Neutrophil (primary cell): ENCODE results near the gene BROX.

ENCODE experiments used
- H3K27ac ChIP-seq: fragments of 200-600 bp; sonication (generic); 2 replicates; pipeline ENCODE4 v1.5.1; 2016; ENCODE audit warnings: mild to moderate bottlenecking, moderate library complexity
- H3K27me3 ChIP-seq: fragments of 200-600 bp; sonication (generic); 2 replicates; pipeline ENCODE4 v1.6.0; 2016; ENCODE audit warnings: mild to moderate bottlenecking
- H3K36me3 ChIP-seq: fragments of 200-600 bp; sonication (generic); 2 replicates; pipeline ENCODE4 v1.5.1; 2017
- H3K4me1 ChIP-seq, 2 experiments: fragments of 200-600 bp in 1 of 2; sonication (generic) in 1 of 2; 1 replicate in 1 of 2; 2 replicates in 1 of 2; pipeline versions ENCODE4 v1.5.1 to v1.6.1; 2013 to 2016; ENCODE audit warnings: low read depth in 1 of 2, low read length in 1 of 2, mild to moderate bottlenecking in 1 of 2, moderate library complexity in 1 of 2; ENCODE audit not compliant: control insufficient read depth in 1 of 2, insufficient read depth in 1 of 2
- H3K4me3 ChIP-seq, 2 experiments: fragments of 200-600 bp in 1 of 2; sonication (generic) in 1 of 2; 1 replicate in 1 of 2; 2 replicates in 1 of 2; pipeline ENCODE4 v1.5.1; 2013 to 2016; ENCODE audit warnings: low read depth in 1 of 2, low read length in 1 of 2, mild to moderate bottlenecking in 1 of 2, moderate library complexity in 1 of 2
- H3K9me3 ChIP-seq: fragments of 200-600 bp; sonication (generic); 2 replicates; pipeline ENCODE4 v1.5.1; 2016
- TF ChIP-seq, protein P1 (sequence below): fragments of 200-600 bp; sonication (generic); IDR thresholded peaks from 2 replicates; pipeline ENCODE4 v1.5.1; 2016; ENCODE audit warnings: antibody characterized with exemption

BROX gene

DNA sequence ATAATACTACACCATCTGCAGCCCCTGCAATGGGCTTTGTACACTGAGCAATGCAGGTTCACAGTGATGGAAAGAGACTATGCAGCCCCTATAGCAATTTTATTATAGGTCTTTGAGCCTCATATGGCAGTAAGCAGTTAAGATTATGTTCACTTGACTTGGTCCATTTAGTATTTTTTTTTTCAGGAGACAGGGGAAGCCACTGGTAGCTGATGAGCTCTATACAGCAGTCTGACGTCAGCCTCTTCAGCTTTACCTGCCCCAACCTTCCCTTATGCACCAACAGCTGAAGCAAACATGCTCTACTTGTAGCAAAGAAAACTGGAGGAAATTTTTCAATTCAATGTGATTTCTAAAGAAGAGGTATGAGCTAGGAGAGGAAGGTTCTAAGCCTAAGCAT is 32.3 kb upstream of the BROX start:
- H3K4me3 ChIP-seq = no peak overlapping the region
- no peak overlapping the region for H3K27ac ChIP-seq
- H3K36me3 ChIP-seq = peaks cover 27% of the 10 kb centered on the region
- no peaks in the 10 kb centered on the region for H3K4me1 ChIP-seq
- H3K9me3 ChIP-seq = no peaks in the 10 kb centered on the region
- TF ChIP-seq, protein P1, sequence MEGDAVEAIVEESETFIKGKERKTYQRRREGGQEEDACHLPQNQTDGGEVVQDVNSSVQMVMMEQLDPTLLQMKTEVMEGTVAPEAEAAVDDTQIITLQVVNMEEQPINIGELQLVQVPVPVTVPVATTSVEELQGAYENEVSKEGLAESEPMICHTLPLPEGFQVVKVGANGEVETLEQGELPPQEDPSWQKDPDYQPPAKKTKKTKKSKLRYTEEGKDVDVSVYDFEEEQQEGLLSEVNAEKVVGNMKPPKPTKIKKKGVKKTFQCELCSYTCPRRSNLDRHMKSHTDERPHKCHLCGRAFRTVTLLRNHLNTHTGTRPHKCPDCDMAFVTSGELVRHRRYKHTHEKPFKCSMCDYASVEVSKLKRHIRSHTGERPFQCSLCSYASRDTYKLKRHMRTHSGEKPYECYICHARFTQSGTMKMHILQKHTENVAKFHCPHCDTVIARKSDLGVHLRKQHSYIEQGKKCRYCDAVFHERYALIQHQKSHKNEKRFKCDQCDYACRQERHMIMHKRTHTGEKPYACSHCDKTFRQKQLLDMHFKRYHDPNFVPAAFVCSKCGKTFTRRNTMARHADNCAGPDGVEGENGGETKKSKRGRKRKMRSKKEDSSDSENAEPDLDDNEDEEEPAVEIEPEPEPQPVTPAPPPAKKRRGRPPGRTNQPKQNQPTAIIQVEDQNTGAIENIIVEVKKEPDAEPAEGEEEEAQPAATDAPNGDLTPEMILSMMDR = no peak
- no peaks in the 10 kb centered on the region for H3K27me3 ChIP-seq

DNA sequence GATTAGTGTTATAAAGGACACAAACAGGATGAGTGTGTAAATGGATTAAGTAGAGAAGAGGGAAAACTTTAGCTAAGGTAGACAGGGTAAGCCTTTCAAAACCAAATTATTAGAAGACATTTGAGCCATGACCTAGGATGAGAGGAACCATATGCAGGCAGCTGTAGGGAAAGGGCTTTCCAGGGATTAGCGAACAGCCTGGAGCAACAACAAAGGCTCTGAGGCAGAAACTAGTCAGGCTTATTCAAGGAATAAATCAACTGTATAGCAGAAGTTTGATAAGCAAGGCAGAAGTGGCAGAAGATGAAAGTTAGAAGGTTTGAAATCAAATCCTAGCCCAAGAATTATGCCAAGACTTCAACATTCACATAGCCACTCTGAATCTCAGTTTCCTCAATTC is 21.3 kb upstream of the BROX start:
- Histone ChIP-seq H3K36me3 (peaks cover 37% of the 10 kb centered on the region), H3K4me1 (no peaks in the 10 kb centered on the region), H3K27ac (no peak overlapping the region)

DNA sequence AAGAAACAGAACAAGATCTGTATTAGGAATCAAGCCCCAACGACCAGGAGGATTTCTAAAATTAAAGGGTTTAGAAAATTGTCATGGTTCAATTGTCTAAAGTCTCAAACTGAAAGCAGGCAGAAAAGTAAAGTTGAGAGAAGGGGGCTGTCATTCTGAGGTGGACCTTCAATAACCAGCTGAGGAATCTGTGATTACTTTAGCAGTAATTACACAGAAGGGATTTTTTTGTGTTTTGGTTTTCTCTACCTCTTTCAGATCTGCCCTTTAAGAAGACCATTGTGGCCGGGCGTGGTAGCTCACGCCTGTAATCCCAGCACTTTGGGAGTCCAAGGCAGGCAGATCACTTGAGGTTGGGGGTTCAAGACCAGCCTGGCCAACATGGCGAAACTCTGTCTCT is 17.4 kb upstream of the BROX start:
- Histone ChIP-seq H3K9me3 (no peaks in the 10 kb centered on the region), H3K27me3 (no peaks in the 10 kb centered on the region), H3K4me3 (no peak overlapping the region), H3K36me3 (peaks cover 26% of the 10 kb centered on the region), H3K27ac (no peak overlapping the region), H3K4me1 (no peaks in the 10 kb centered on the region)
- TF ChIP-seq, protein P1 = no peak

More for the DNA sequence above, 21.3 kb upstream of the BROX start:
- TF ChIP-seq, protein P1 = no peak
- no peak overlapping the region for H3K4me3 ChIP-seq
- H3K9me3 ChIP-seq = no peaks in the 10 kb centered on the region
- H3K27me3 ChIP-seq = no peaks in the 10 kb centered on the region

- peaks cover 30% of the 10 kb centered on the region for H3K36me3 ChIP-seq
- H3K4me3 ChIP-seq = no peak overlapping the region
- no peak overlapping the region for H3K27ac ChIP-seq
- TF ChIP-seq, protein P1 = no peak
- H3K27me3 ChIP-seq = no peaks in the 10 kb centered on the region
- no peaks in the 10 kb centered on the region for H3K9me3 ChIP-seq
- no peaks in the 10 kb centered on the region for H3K4me1 ChIP-seq
Observed at GRCh38 chr1:222696741-222697140, 15.6 kb upstream of the BROX start.

GRCh38 chr1:222697203-222697602 is 15.2 kb upstream of the BROX start:
- TF ChIP-seq, protein P1 = no peak
- Histone ChIP-seq H3K36me3 (peaks cover 30% of the 10 kb centered on the region), H3K27me3 (no peaks in the 10 kb centered on the region), H3K4me3 (no peak overlapping the region), H3K4me1 (no peaks in the 10 kb centered on the region), H3K9me3 (no peaks in the 10 kb centered on the region), H3K27ac (no peak overlapping the region)

- TF ChIP-seq, protein P1 = no peak
- Histone ChIP-seq H3K4me3 (no peak overlapping the region), H3K9me3 (no peaks in the 10 kb centered on the region), H3K4me1 (no peaks in the 10 kb centered on the region), H3K27me3 (no peaks in the 10 kb centered on the region), H3K27ac (no peak overlapping the region), H3K36me3 (peaks cover 30% of the 10 kb centered on the region)
Observed at GRCh38 chr1:222697826-222698225, 14.5 kb upstream of the BROX start.
